HepG2 (cell line): Measurements from ENCODE around the gene GRIK3. TPM values are rescaled to one million over a fixed set of nuclear protein-coding genes. Genes with fewer than 3 reads are reported as not detected.

Experiments used
- ATAC-seq: fragments of 200-7000 bp; cut with Tn5 transposase; 3 replicates; pipeline ENCODE4 v1.9.1; 2020; ENCODE audit warnings: mild to moderate bottlenecking, moderate library complexity
- BruUV-seq: library from RNA; stranded (reverse); fragments of 400-500 nt; replicated peaks from 2 replicates; lab custom pipeline; 2021; lab: Mats Ljungman, UMichigan
- CTCF ChIA-PET: fragments of 300-600 bp; formaldehyde crosslinking; extraction: SDS; loops from one replicate; lab custom pipeline; 2021; ENCODE audit warnings: low total read pairs, inconsistent platforms, low intra/inter-chr PET ratio; lab: Yijun Ruan, JAX
- POLR2A ChIA-PET: fragments of 350-600 bp; sonication (Branson Sonifier 250); formaldehyde crosslinking; loops from one replicate; lab custom pipeline; 2020; ENCODE audit warnings: antibody characterized with exemption, inconsistent platforms; lab: Yijun Ruan, JAX
- DNase-seq: peaks from one replicate; pipeline ENCODE4 v3.0.0-alpha.2; 2015; ENCODE audit warnings: low spot score
- FAIRE-seq: peaks from 3 replicates; lab custom pipeline; 2011; peaks lifted over from hg19 to GRCh38; lab: Jason Lieb, UNC
- H2AFZ ChIP-seq: one replicate; pipeline ENCODE4 v1.6.1; 2011; ENCODE audit warnings: low read length, inconsistent platforms
- H3K27ac ChIP-seq: fragments of 300-600 bp; 3 replicates; pipeline ENCODE4 v1.8.0; 2011; ENCODE audit warnings: mixed run types, mild to moderate bottlenecking, mixed read lengths, low read length, inconsistent platforms; ENCODE audit not compliant: insufficient read depth; ENCODE audit errors: extremely low read length
- H3K27me3 ChIP-seq, 2 experiments: fragments of 200-600 bp in 1 of 2; 2 replicates in 1 of 2; 3 replicates in 1 of 2; pipeline versions ENCODE4 v1.6.0 to v1.8.0; 2011; ENCODE audit warnings: low read length in 2 of 2, mild to moderate bottlenecking in 2 of 2, moderate library complexity in 2 of 2, inconsistent platforms in 1 of 2; ENCODE audit not compliant: insufficient read depth in 2 of 2, control insufficient read depth in 1 of 2
- H3K36me3 ChIP-seq, 2 experiments: fragments of 200-600 bp in 1 of 2; replicated peaks in 1 of 2; 2 replicates in 1 of 2; 3 replicates in 1 of 2; pipeline versions ENCODE4 v1.5.1 to v1.8.0; 2011; ENCODE audit warnings: low read length in 2 of 2, inconsistent platforms in 1 of 2; ENCODE audit not compliant: insufficient read depth in 2 of 2, control insufficient read depth in 1 of 2
- H3K4me1 ChIP-seq: 2 replicates; pipeline ENCODE4 v1.5.1; 2012; ENCODE audit warnings: low read length, inconsistent platforms; ENCODE audit not compliant: insufficient read depth
- H3K4me2 ChIP-seq: 2 replicates; pipeline ENCODE4 v1.6.0; 2011; ENCODE audit warnings: low read depth, low read length, inconsistent platforms
- H3K4me3 ChIP-seq, 3 experiments: fragments of 200-600 bp in 1 of 3; sonication (generic), shearing (Covaris generic) in 1 of 3; replicated peaks in 1 of 3; 2 replicates each; pipeline ENCODE4 v1.5.1; 2011 to 2016; ENCODE audit warnings: low read length in 3 of 3, inconsistent platforms in 2 of 3, low read depth in 2 of 3, mild to moderate bottlenecking in 2 of 3, control low read depth in 1 of 3, mixed read lengths in 1 of 3; ENCODE audit not compliant: insufficient read depth in 1 of 3
- H3K79me2 ChIP-seq: one replicate; pipeline ENCODE4 v1.6.1; 2011; ENCODE audit warnings: low read length, inconsistent platforms; ENCODE audit not compliant: insufficient read depth
- H3K9ac ChIP-seq: 2 replicates; pipeline ENCODE4 v1.6.0; 2011; ENCODE audit warnings: mild to moderate bottlenecking, low read depth, low read length, inconsistent platforms; ENCODE audit not compliant: insufficient read depth
- H3K9me3 ChIP-seq: 2 replicates; pipeline ENCODE4 v1.5.1; 2012; ENCODE audit warnings: mild to moderate bottlenecking, low read length
- H4K20me1 ChIP-seq: 2 replicates; pipeline ENCODE4 v1.6.0; 2011; ENCODE audit warnings: inconsistent platforms, mild to moderate bottlenecking, low read length, moderate library complexity; ENCODE audit not compliant: insufficient read depth
- ARNT ChIP-seq: fragments of 450-650 bp; IDR thresholded peaks from 2 replicates; pipeline ENCODE4 v1.6.1; 2017
- E2F1 ChIP-seq: sonication (generic); formaldehyde crosslinking; IDR thresholded peaks from 2 replicates; pipeline ENCODE4 v1.5.0; 2020; ENCODE audit warnings: missing genetic modification reagents
- JDP2 ChIP-seq: sonication (generic); formaldehyde crosslinking; IDR thresholded peaks from 2 replicates; pipeline ENCODE4 v1.8.1; 2022; ENCODE audit warnings: missing genetic modification reagents, borderline replicate concordance
- SIX1 ChIP-seq: sonication (generic); formaldehyde crosslinking; IDR thresholded peaks from 2 replicates; pipeline ENCODE4 v1.4.0; 2020; ENCODE audit warnings: missing genetic modification reagents, borderline replicate concordance
- ZSCAN21 ChIP-seq: sonication (generic); formaldehyde crosslinking; IDR thresholded peaks from 2 replicates; pipeline ENCODE4 v1.8.0; 2022; ENCODE audit warnings: mild to moderate bottlenecking, missing genetic modification reagents, moderate library complexity, borderline replicate concordance
- WGBS: methylation state at CpG from one replicate; pipeline ENCODE4 v1.1.6; 2017; ENCODE audit warnings: low lambda C conversion rate; 5-methylcytosine and 5-hydroxymethylcytosine counted together
- in situ Hi-C: cut with HindIII; loops from 2 replicates; pipeline ENCODE4 v1.10.0; 2017; ENCODE audit warnings: low pct_unique_long_range_greater_than_20kb; ENCODE audit not compliant: extremely low pct_ligation_motif_present
- intact Hi-C: fragments of 100-400 bp; cut with micrococcal nuclease; formaldehyde crosslinking; loops from one replicate; pipeline ENCODE4 v1.10.0; 2022; ENCODE audit not compliant: unreplicated experiment
- polyA plus RNA-seq, 8 experiments: library from polyadenylated mRNA; depleted of rRNA in 3 of 8; stranded (reverse) in 7 of 8; unstranded in 1 of 8; fragments of >200 nt; fragmentation: Illumina TruSeq in 4 of 8; extraction: Trizol in 4 of 8; gene quantifications; 2 replicates each; pipeline versions ENCODE4 v1.2.1 to v1.2.3, GENCODE V29; 2011 to 2016; ENCODE audit warnings: low read depth in 4 of 8, missing spikeins in 1 of 8, mixed read lengths in 1 of 8; ENCODE audit not compliant: insufficient read depth in 1 of 8
- total RNA-seq, 5 experiments: library from RNA; depleted of rRNA; stranded (reverse); fragments of >200 nt; fragmentation: Illumina TruSeq; extraction: Trizol; gene quantifications; 2 replicates each; pipeline ENCODE4 v1.2.3, GENCODE V29; 2016; ENCODE audit warnings: low read depth in 1 of 5
- TF ChIP-seq, protein P1 (sequence below): sonication (generic); formaldehyde crosslinking; IDR thresholded peaks from 2 replicates; pipeline ENCODE4 v1.5.1; 2020; ENCODE audit warnings: mild to moderate bottlenecking, missing genetic modification reagents, moderate library complexity
- TF ChIP-seq, protein P2 (sequence below): sonication (generic); formaldehyde crosslinking; IDR thresholded peaks from 2 replicates; pipeline ENCODE4 v1.4.0; 2020; ENCODE audit warnings: missing genetic modification reagents

GRIK3 gene
- total and polyA plus RNA-seq, 2 of the 13 experiments (the other 11 are each of a cell fraction or from before 2014, with no cell fraction given): not detected

- intact Hi-C loops: no loop called here
- POLR2A ChIA-PET: no interaction called here
- Histone ChIP-seq H3K27me3 (no peaks in the 10 kb centered on the region), H3K9me3 (no peaks in the 10 kb centered on the region), H4K20me1 (no peaks in the 10 kb centered on the region), H3K79me2 (no peaks in the 10 kb centered on the region), H2AFZ (no peak overlapping the region), H3K9ac (no peak overlapping the region), H3K4me2 (no peak overlapping the region), H3K4me1 (no peaks in the 10 kb centered on the region), H3K36me3 (no peaks in the 10 kb centered on the region), H3K27ac (no peak overlapping the region), H3K4me3 (no peak overlapping the region)
- no peak for ATAC-seq
- in situ Hi-C loops: no loop called here
- no TSS peak for BruUV-seq
- CTCF ChIA-PET: no interaction called here
- WGBS: 3% methylated on average over 10 of the region's 11 CpGs
- FAIRE-seq: no peak
- DNase-seq: no peak
- no peak for TF ChIP-seq JDP2
These were observed 111.5 kb downstream of the GRIK3 start for GRCh38 chr1:36922593-36923426.

DNA sequence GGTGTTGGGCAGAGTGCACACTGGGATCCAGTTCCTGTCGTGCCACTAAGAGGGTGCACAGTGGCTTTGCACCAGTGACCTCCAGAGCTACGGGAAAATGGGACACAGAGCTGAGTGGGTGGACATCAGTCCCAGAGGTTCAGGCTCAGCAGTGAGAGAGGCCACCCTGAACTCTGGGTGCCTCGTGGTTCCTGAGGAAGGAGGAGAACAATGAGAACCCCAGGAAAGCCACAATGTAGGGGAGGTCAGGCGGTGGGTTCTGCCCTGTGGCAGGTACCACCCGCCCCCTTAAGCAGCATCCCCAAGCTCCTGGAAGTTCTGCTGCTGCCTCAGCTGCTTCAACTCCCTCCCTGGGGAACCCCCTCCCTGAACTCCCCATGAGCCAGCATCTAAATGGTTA, 112.2 kb downstream of the GRIK3 start:
- Histone ChIP-seq H3K4me2 (no peak overlapping the region), H3K4me3 (no peak overlapping the region), H3K27ac (no peak overlapping the region), H3K27me3 (no peaks in the 10 kb centered on the region), H3K9me3 (no peaks in the 10 kb centered on the region), H3K9ac (no peak overlapping the region), H2AFZ (no peak overlapping the region), H3K79me2 (no peaks in the 10 kb centered on the region), H4K20me1 (no peaks in the 10 kb centered on the region), H3K36me3 (no peaks in the 10 kb centered on the region), H3K4me1 (no peaks in the 10 kb centered on the region)
- 0% methylated on average over 3 of the region's 5 CpGs for WGBS
- DNase-seq (no peak), ATAC-seq (no peak), FAIRE-seq (no peak)
- intact Hi-C loops (no loop called here), in situ Hi-C loops (no loop called here)
- POLR2A ChIA-PET: no interaction called here
- no TSS peak for BruUV-seq
- CTCF ChIA-PET: no interaction called here
- TF ChIP-seq ZSCAN21 (CRISPR knock-in tag): no peak
- TF ChIP-seq, protein P1, sequence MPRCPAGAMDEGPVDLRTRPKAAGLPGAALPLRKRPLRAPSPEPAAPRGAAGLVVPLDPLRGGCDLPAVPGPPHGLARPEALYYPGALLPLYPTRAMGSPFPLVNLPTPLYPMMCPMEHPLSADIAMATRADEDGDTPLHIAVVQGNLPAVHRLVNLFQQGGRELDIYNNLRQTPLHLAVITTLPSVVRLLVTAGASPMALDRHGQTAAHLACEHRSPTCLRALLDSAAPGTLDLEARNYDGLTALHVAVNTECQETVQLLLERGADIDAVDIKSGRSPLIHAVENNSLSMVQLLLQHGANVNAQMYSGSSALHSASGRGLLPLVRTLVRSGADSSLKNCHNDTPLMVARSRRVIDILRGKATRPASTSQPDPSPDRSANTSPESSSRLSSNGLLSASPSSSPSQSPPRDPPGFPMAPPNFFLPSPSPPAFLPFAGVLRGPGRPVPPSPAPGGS: no peak
- no peak for TF ChIP-seq E2F1 (CRISPR knock-in tag)
- TF ChIP-seq SIX1 (CRISPR knock-in tag): no peak
- TF ChIP-seq ARNT: no peak
- TF ChIP-seq, protein P2, sequence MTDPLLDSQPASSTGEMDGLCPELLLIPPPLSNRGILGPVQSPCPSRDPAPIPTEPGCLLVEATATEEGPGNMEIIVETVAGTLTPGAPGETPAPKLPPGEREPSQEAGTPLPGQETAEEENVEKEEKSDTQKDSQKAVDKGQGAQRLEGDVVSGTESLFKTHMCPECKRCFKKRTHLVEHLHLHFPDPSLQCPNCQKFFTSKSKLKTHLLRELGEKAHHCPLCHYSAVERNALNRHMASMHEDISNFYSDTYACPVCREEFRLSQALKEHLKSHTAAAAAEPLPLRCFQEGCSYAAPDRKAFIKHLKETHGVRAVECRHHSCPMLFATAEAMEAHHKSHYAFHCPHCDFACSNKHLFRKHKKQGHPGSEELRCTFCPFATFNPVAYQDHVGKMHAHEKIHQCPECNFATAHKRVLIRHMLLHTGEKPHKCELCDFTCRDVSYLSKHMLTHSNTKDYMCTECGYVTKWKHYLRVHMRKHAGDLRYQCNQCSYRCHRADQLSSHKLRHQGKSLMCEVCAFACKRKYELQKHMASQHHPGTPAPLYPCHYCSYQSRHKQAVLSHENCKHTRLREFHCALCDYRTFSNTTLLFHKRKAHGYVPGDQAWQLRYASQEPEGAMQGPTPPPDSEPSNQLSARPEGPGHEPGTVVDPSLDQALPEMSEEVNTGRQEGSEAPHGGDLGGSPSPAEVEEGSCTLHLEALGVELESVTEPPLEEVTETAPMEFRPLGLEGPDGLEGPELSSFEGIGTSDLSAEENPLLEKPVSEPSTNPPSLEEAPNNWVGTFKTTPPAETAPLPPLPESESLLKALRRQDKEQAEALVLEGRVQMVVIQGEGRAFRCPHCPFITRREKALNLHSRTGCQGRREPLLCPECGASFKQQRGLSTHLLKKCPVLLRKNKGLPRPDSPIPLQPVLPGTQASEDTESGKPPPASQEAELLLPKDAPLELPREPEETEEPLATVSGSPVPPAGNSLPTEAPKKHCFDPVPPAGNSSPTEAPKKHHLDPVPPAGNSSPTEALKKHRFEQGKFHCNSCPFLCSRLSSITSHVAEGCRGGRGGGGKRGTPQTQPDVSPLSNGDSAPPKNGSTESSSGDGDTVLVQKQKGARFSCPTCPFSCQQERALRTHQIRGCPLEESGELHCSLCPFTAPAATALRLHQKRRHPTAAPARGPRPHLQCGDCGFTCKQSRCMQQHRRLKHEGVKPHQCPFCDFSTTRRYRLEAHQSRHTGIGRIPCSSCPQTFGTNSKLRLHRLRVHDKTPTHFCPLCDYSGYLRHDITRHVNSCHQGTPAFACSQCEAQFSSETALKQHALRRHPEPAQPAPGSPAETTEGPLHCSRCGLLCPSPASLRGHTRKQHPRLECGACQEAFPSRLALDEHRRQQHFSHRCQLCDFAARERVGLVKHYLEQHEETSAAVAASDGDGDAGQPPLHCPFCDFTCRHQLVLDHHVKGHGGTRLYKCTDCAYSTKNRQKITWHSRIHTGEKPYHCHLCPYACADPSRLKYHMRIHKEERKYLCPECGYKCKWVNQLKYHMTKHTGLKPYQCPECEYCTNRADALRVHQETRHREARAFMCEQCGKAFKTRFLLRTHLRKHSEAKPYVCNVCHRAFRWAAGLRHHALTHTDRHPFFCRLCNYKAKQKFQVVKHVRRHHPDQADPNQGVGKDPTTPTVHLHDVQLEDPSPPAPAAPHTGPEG (CRISPR knock-in tag): no peak
